Hepatocyte (in vitro differentiated cells): Measurements from ENCODE around the gene DEFB131B. TPM values are rescaled to one million over a fixed set of nuclear protein-coding genes. Genes with fewer than 3 reads are reported as not detected.
A peak's percentile ranks its signal among the peaks of the same experiment; 100 is the strongest.
"Not testable (repeated sequence)": the region's sequence is repeated elsewhere in the genome, so short reads cannot be mapped to it uniquely, and the experiment has no call there.

Experiments
- DNase-seq: peaks from one replicate; pipeline ENCODE4 v3.0.0-alpha.2; 2016; ENCODE audit warnings: low spot score
- H2AFZ ChIP-seq: fragments of 200-600 bp; sonication (generic); 2 replicates; pipeline ENCODE4 v1.6.0; 2016; ENCODE audit warnings: antibody characterized with exemption, mild to moderate bottlenecking
- H3K27ac ChIP-seq: fragments of 200-600 bp; sonication (generic); 2 replicates; pipeline ENCODE4 v1.5.1; 2016; ENCODE audit warnings: mild to moderate bottlenecking
- H3K27me3 ChIP-seq: fragments of 200-600 bp; sonication (generic); 2 replicates; pipeline ENCODE4 v1.6.1; 2016
- H3K36me3 ChIP-seq: fragments of 200-600 bp; sonication (generic); replicated peaks from 2 replicates; pipeline ENCODE4 v1.5.1; 2016; ENCODE audit warnings: low read depth; ENCODE audit not compliant: insufficient read depth
- H3K4me1 ChIP-seq: fragments of 200-600 bp; sonication (generic); 2 replicates; pipeline ENCODE4 v1.5.1; 2016; ENCODE audit warnings: mild to moderate bottlenecking, moderate library complexity; ENCODE audit not compliant: insufficient read depth
- H3K4me2 ChIP-seq: fragments of 200-600 bp; sonication (generic); 2 replicates; pipeline ENCODE4 v1.6.0; 2016
- H3K4me3 ChIP-seq: fragments of 200-600 bp; sonication (generic); 2 replicates; pipeline ENCODE4 v1.5.1; 2016; ENCODE audit warnings: mild to moderate bottlenecking
- H3K79me2 ChIP-seq: fragments of 200-600 bp; sonication (generic); 2 replicates; pipeline ENCODE4 v1.6.0; 2017; ENCODE audit warnings: mild to moderate bottlenecking
- H3K9me2 ChIP-seq: fragments of 200-600 bp; sonication (generic); replicated peaks from 2 replicates; pipeline ENCODE4 v1.6.0; 2017; ENCODE audit warnings: mild to moderate bottlenecking; ENCODE audit not compliant: insufficient read depth
- H3K9me3 ChIP-seq: fragments of 200-600 bp; sonication (generic); 2 replicates; pipeline ENCODE4 v1.5.1; 2016; ENCODE audit warnings: low read depth, mild to moderate bottlenecking
- H4K20me1 ChIP-seq: fragments of 200-600 bp; sonication (generic); 2 replicates; pipeline ENCODE4 v1.6.0; 2016; ENCODE audit warnings: mild to moderate bottlenecking; ENCODE audit not compliant: insufficient read depth, poor library complexity, severe bottlenecking
- EZH2 ChIP-seq: fragments of 200-600 bp; sonication (generic); IDR thresholded peaks from 2 replicates; pipeline ENCODE4 v1.6.1; 2016; ENCODE audit warnings: antibody characterized with exemption, mild to moderate bottlenecking, borderline replicate concordance
- EZH2phosphoT487 ChIP-seq: fragments of 200-600 bp; sonication (generic); IDR thresholded peaks from one replicate; pipeline ENCODE4 v1.6.1; 2018; ENCODE audit warnings: antibody characterized with exemption, mild to moderate bottlenecking, low read depth, moderate library complexity; ENCODE audit not compliant: unreplicated experiment, severe bottlenecking
- WGBS: methylation state at CpG from one replicate; pipeline ENCODE4 v1.1.6; 2016; ENCODE audit warnings: low lambda C conversion rate; ENCODE audit errors: missing lambda C conversion rate; 5-methylcytosine and 5-hydroxymethylcytosine counted together
- polyA plus RNA-seq: library from polyadenylated mRNA; unstranded; fragments of >200 nt; fragmentation: Nextera tagmentation; extraction: Ambion mirVana; gene quantifications from 2 replicates; pipeline ENCODE4 v1.2.1, GENCODE V29; 2016
- total RNA-seq: library from RNA; depleted of rRNA; stranded (reverse); fragments of >200 nt; gene quantifications from 2 replicates; pipeline ENCODE4 v1.2.3, GENCODE V29; 2014
- TF ChIP-seq, protein P1 (sequence below): fragments of 200-600 bp; sonication (generic); IDR thresholded peaks from 2 replicates; pipeline ENCODE4 v1.5.1; 2016; ENCODE audit warnings: antibody characterized with exemption, mild to moderate bottlenecking; ENCODE audit not compliant: poor library complexity

DEFB131B gene
- total and polyA plus RNA-seq, 2 experiments from 2014 or later = not detected

DNA sequence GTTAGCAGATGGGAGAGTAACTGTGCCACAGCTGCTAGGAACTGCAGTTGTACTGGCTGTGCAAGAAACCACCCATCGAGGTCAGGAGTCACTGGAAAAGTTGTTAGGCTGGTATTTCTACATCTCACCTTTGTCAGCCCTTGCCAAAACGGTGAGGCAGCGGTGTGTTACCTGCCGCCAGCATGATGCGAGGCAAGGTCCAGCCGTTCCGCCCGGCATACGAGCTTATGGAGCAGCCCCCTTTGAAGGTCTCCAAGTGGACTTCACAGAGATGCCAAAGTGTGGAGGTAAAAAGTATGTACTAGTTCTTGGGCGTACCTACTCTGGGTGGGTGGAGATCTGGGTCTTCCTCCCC is 33.7 kb downstream of the DEFB131B start:
- H3K79me2 ChIP-seq, H3K9me3 ChIP-seq, H3K4me1 ChIP-seq, H4K20me1 ChIP-seq, H3K4me2 ChIP-seq, H3K27ac ChIP-seq, H3K27me3 ChIP-seq, H2AFZ ChIP-seq, H3K4me3 ChIP-seq, H3K36me3 ChIP-seq, DNase-seq, H3K9me2 ChIP-seq: not testable (repeated sequence)
- WGBS = 80% methylated on average over 10 of the region's 10 CpGs

GRCh38 chr11:71913756-71914526 is 35.7 kb downstream of the DEFB131B start:
- Histone ChIP-seq H3K27me3 (no peaks in the 10 kb centered on the region), H3K9me2 (no peaks in the 10 kb centered on the region), H3K36me3 (no peaks in the 10 kb centered on the region), H3K27ac (peak overlapping the region; percentile 15), H2AFZ (no peak overlapping the region), H3K4me1 (no peaks in the 10 kb centered on the region), H3K9me3 (no peaks in the 10 kb centered on the region), H3K4me3 (no peak overlapping the region), H3K4me2 (no peak overlapping the region), H3K79me2 (no peaks in the 10 kb centered on the region), H4K20me1 (no peaks in the 10 kb centered on the region)
- TF ChIP-seq EZH2phosphoT487 (no peak), EZH2 (no peak)
- TF ChIP-seq, protein P1, sequence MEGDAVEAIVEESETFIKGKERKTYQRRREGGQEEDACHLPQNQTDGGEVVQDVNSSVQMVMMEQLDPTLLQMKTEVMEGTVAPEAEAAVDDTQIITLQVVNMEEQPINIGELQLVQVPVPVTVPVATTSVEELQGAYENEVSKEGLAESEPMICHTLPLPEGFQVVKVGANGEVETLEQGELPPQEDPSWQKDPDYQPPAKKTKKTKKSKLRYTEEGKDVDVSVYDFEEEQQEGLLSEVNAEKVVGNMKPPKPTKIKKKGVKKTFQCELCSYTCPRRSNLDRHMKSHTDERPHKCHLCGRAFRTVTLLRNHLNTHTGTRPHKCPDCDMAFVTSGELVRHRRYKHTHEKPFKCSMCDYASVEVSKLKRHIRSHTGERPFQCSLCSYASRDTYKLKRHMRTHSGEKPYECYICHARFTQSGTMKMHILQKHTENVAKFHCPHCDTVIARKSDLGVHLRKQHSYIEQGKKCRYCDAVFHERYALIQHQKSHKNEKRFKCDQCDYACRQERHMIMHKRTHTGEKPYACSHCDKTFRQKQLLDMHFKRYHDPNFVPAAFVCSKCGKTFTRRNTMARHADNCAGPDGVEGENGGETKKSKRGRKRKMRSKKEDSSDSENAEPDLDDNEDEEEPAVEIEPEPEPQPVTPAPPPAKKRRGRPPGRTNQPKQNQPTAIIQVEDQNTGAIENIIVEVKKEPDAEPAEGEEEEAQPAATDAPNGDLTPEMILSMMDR = no peak
- 56% methylated on average over 5 of the region's 5 CpGs for WGBS
- DNase-seq = no peak

DNA sequence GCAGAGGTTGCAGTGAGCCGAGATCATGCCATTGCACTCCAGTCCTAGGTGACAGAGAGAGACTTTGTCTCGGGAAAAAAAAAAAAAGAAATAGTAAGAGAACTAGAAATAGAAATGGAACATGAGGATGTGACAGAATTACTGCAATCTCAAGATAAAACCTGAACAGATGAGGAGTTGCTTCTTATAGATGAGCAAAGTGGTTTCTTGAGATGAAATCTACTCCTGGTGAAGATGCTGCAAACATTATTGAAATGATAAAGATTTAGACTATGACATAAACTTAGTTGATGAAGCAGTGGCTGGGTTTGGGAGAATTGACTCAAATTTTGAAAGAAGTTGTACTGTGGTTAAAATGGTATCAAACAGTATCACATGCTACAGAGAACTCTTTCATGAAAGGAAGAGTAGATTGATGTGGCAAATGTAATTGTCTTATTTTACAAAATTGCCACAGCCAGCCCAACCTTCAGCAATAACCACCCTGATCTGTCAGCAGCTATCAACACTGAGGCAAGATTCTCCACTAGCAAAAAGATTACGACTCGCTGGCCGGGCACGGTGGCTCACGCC is 36.5 kb downstream of the DEFB131B start:
- Histone ChIP-seq H3K9me3 (no peaks in the 10 kb centered on the region), H3K27ac (peak overlapping the region; percentile 15), H4K20me1 (no peaks in the 10 kb centered on the region), H3K4me2 (no peak overlapping the region), H2AFZ (no peak overlapping the region), H3K4me3 (no peak overlapping the region), H3K79me2 (no peaks in the 10 kb centered on the region), H3K4me1 (no peaks in the 10 kb centered on the region), H3K9me2 (no peaks in the 10 kb centered on the region), H3K36me3 (no peaks in the 10 kb centered on the region), H3K27me3 (no peaks in the 10 kb centered on the region)
- WGBS = 87% methylated on average over 7 of the region's 7 CpGs
- TF ChIP-seq, protein P1 = no peak
- TF ChIP-seq EZH2 (no peak), EZH2phosphoT487 (no peak)
- no peak for DNase-seq

GRCh38 chr11:71917646-71918140 is 39.4 kb downstream of the DEFB131B start:
- Histone ChIP-seq H3K4me3 (no peak overlapping the region), H3K4me1 (no peaks in the 10 kb centered on the region), H3K9me3 (no peaks in the 10 kb centered on the region), H3K4me2 (no peak overlapping the region), H4K20me1 (no peaks in the 10 kb centered on the region), H3K79me2 (no peaks in the 10 kb centered on the region), H3K36me3 (no peaks in the 10 kb centered on the region), H2AFZ (no peak overlapping the region), H3K27ac (no peak overlapping the region), H3K27me3 (no peaks in the 10 kb centered on the region), H3K9me2 (no peaks in the 10 kb centered on the region)
- DNase-seq = no peak
- TF ChIP-seq EZH2 (no peak), EZH2phosphoT487 (no peak)
- TF ChIP-seq, protein P1 = no peak
- WGBS = 96% methylated on average over 9 of the region's 9 CpGs
